Measurements from ENCODE around the gene HCFC1.

Gene HCFC1

DNA sequence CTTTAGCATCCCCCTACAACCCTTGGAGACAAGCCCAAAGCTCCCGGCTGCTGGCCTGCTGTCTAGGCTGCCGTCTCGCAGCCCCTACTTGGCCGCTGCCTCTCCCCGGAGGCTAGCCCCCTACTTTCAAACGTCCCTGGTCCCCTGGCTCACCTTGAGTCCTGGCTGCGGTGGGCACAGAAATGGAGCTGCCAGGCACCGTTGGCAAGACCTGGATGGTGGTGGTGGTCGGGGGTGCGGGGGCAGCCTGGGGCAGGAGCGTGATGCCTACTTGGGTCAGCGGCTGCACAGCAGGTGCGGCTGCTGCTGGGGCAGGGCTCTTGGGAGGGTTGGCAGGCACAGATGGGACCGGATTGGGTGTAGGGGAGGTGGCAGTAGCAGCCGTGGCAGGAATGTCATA, 12.0 kb downstream of the HCFC1 start:
- peaks cover 74% of the 10 kb centered on the region for H3K36me3 ChIP-seq (replicated peaks)
- H3K4me3 ChIP-seq (ENCODE audit: low read depth, low read length): no peak overlapping the region
- DNase-seq: no peak
- H3K27ac ChIP-seq: no peak overlapping the region
- no peaks in the 10 kb centered on the region for H3K27me3 ChIP-seq (replicated peaks)
- in situ Hi-C loops (cut with HindIII; ENCODE audit: low pct_ligation_motif_present, low sequenced_read_pairs): no loop called here
- TF ChIP-seq, protein P1, sequence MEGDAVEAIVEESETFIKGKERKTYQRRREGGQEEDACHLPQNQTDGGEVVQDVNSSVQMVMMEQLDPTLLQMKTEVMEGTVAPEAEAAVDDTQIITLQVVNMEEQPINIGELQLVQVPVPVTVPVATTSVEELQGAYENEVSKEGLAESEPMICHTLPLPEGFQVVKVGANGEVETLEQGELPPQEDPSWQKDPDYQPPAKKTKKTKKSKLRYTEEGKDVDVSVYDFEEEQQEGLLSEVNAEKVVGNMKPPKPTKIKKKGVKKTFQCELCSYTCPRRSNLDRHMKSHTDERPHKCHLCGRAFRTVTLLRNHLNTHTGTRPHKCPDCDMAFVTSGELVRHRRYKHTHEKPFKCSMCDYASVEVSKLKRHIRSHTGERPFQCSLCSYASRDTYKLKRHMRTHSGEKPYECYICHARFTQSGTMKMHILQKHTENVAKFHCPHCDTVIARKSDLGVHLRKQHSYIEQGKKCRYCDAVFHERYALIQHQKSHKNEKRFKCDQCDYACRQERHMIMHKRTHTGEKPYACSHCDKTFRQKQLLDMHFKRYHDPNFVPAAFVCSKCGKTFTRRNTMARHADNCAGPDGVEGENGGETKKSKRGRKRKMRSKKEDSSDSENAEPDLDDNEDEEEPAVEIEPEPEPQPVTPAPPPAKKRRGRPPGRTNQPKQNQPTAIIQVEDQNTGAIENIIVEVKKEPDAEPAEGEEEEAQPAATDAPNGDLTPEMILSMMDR (IDR thresholded peaks at IDR 0.05; ENCODE audit: low read depth, low read length, missing control alignments): no peak

DNA sequence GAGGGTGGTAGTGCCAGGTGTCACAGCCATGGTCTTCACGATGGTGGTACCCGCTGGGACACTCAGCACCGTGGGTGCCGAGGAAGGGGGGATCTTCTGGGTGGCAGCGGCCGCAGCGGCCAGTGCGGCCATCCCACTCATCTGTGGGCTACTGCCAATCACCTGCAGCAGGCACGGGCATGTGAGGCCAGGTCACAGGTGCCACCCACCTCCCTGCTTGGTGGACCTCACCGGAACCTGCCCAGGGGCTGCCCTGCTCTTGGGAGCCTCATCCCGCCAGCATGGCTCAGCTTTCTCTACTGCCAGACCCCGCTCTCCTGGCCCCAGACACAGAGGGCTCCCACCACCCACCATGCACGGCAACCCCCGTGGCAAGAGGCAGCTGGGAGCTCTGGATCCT, 13.0 kb downstream of the HCFC1 start:
- Histone ChIP-seq H3K36me3 (replicated peaks) (peaks cover 79% of the 10 kb centered on the region), H3K4me3 (ENCODE audit: low read depth, low read length) (no peak overlapping the region), H3K27me3 (replicated peaks) (no peaks in the 10 kb centered on the region), H3K27ac (no peak overlapping the region)
- in situ Hi-C loops (cut with HindIII; ENCODE audit: low pct_ligation_motif_present, low sequenced_read_pairs): no loop called here
- no peak for DNase-seq
- TF ChIP-seq, protein P1 (IDR thresholded peaks at IDR 0.05; ENCODE audit: low read depth, low read length, missing control alignments): no peak

DNA sequence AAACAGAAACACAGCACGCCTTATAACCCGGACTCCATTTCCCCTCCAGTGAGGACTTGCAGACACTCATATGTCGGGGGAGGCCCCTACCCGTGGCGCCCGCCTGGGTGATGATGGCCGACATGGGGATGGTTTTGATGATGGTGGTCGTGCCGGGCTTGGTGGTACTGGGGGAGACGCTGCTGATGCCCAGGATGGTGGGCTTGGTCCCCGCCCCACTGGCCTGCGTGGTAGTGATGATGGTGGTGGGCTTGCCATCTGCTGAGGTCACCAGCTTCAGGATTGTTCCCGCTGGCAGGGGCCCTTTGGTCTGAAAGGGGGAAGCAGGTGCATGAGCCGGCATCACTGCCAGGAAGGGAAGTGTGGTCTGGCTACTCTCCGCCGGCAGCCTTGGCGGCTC, 14.4 kb downstream of the HCFC1 start:
- no peak overlapping the region for H3K27ac ChIP-seq
- H3K4me3 ChIP-seq (ENCODE audit: low read depth, low read length): no peak overlapping the region
- peaks cover 79% of the 10 kb centered on the region for H3K36me3 ChIP-seq (replicated peaks)
- TF ChIP-seq, protein P1 (IDR thresholded peaks at IDR 0.05; ENCODE audit: low read depth, low read length, missing control alignments): no peak
- DNase-seq: no peak
- in situ Hi-C loops (cut with HindIII; ENCODE audit: low pct_ligation_motif_present, low sequenced_read_pairs): no loop called here
- no peaks in the 10 kb centered on the region for H3K27me3 ChIP-seq (replicated peaks)

DNA sequence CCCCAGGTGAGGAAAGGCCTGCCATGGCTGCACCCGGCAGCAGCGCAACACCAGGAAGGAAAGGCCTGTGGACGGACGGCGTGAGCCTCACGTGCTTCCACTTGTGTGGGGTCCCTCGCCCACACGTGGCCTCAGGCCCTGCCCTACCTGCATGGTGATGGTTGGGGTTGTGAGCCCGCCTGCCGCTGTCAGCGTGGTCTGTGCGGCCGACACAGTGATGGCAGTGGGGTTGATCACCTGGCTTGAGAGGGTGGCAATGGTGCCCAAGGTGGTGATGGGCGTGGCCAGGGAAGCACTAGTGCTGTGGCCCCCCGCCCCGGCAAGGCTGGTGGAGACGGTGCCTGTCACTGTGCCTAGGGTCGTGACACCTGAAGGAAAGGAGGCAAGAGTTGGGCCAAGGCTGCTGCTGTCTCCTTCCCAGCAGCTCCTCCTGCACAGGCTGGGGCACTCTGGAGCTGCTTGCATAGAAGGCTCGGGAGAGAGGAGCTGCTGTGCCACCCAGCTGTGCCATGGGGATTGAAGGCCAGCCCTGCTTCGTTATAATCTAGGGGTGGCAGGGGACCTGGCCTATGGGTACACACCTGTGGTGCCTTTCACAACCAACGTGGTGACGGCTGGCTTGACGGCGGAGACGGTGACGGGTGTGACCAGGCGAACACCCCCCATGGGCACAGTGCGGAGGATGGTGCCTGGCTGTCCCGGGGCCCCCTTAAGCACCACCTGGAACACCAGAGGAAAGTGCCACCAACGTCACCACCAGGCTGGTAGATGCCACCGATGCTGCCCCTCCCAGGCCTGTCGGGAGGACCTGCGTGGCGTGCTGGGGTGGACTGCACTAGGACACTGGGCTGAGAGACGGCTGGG, 15.3 kb downstream of the HCFC1 start:
- H3K4me3 ChIP-seq (ENCODE audit: low read depth, low read length): no peak overlapping the region
- TF ChIP-seq, protein P1 (IDR thresholded peaks at IDR 0.05; ENCODE audit: low read depth, low read length, missing control alignments): no peak
- DNase-seq: no peak
- no peaks in the 10 kb centered on the region for H3K27me3 ChIP-seq (replicated peaks)
- in situ Hi-C loops (cut with HindIII; ENCODE audit: low pct_ligation_motif_present, low sequenced_read_pairs): no loop called here
- H3K27ac ChIP-seq: no peak overlapping the region
- peaks cover 78% of the 10 kb centered on the region for H3K36me3 ChIP-seq (replicated peaks)

DNA sequence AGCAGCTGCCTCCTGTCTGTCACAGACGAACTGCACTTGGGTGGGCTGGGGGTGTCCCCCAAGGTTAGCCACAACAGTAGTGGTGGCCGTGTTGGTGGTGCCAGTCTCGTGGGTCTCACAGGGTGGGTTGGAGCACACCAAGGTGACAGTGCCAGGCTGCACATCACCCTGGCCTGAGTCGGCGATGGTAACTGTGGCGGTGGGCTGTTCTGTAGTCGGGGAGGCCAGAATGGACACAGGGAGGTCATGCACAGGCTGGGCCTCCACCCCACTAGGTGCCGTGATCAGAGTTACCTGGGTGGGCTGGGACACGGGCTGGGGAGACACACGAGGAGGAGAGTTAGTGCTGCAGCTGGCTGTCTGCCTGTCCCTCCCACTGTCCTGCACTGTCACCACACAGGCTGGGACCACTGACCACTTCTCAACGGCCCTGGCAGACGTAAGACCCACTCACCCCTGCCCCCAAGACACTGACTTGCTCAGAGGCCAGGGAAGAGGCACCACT, 16.3 kb downstream of the HCFC1 start:
- in situ Hi-C loops (cut with HindIII; ENCODE audit: low pct_ligation_motif_present, low sequenced_read_pairs): no loop called here
- TF ChIP-seq, protein P1 (IDR thresholded peaks at IDR 0.05; ENCODE audit: low read depth, low read length, missing control alignments): no peak
- no peak for DNase-seq
- H3K27ac ChIP-seq: no peak overlapping the region
- no peak overlapping the region for H3K4me3 ChIP-seq (ENCODE audit: low read depth, low read length)
- no peaks in the 10 kb centered on the region for H3K27me3 ChIP-seq (replicated peaks)
- peaks cover 82% of the 10 kb centered on the region for H3K36me3 ChIP-seq (replicated peaks)
